Esophagus squamous epithelium (tissue), 4 donors: ENCODE measurements around the gene ACYP1.

Experiments used
- POLR2A ChIP-seq, 4 donors: fragments of 450-650 bp; IDR thresholded peaks; one replicate each; pipeline ENCODE4 v1.6.1; 2017; ENCODE audit warnings: antibody characterized with exemption in 4 of 4, mild to moderate bottlenecking in 4 of 4, moderate library complexity in 3 of 4
- TF ChIP-seq, protein P1 (sequence below), 6 experiments: fragments of 450-650 bp in 4 of 6; fragments of 200-600 bp in 2 of 6; sonication (generic) in 2 of 6; IDR thresholded peaks; one replicate each; pipeline ENCODE4 v1.5.1; 2016 to 2019; ENCODE audit warnings: antibody characterized with exemption in 6 of 6, mild to moderate bottlenecking in 4 of 6, moderate library complexity in 4 of 6

DNA sequence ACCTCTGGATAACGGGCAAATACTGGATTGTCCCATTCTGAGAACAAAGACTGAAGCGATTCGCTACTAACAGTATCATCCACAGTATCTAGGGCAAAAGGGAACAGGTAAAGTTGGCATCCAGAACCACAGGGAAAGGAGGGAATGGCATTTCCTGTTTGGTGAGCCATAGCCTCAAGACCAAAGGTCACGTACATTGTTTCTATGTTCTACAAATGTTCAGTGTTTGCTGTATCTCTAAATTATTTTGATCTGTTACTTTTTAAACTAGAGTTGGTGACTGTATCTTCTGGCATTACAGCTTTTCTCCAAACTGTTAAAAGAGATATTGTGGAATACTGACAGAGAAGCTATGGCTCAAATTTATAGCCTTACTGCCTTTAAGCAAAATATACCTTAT lies 22.2 kb downstream of the ACYP1 start:
- TF ChIP-seq POLR2A (IDR thresholded peaks at IDR 0.05): no peak
- TF ChIP-seq, protein P1, sequence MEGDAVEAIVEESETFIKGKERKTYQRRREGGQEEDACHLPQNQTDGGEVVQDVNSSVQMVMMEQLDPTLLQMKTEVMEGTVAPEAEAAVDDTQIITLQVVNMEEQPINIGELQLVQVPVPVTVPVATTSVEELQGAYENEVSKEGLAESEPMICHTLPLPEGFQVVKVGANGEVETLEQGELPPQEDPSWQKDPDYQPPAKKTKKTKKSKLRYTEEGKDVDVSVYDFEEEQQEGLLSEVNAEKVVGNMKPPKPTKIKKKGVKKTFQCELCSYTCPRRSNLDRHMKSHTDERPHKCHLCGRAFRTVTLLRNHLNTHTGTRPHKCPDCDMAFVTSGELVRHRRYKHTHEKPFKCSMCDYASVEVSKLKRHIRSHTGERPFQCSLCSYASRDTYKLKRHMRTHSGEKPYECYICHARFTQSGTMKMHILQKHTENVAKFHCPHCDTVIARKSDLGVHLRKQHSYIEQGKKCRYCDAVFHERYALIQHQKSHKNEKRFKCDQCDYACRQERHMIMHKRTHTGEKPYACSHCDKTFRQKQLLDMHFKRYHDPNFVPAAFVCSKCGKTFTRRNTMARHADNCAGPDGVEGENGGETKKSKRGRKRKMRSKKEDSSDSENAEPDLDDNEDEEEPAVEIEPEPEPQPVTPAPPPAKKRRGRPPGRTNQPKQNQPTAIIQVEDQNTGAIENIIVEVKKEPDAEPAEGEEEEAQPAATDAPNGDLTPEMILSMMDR (IDR thresholded peaks at IDR 0.05): no peak
